Karpas-422 (cell line): Measurements from ENCODE around the gene CPLANE2. TPM values are rescaled to one million over a fixed set of nuclear protein-coding genes. Genes with fewer than 3 reads are reported as not detected.
"Not testable (repeated sequence)": the region's sequence is repeated elsewhere in the genome, so short reads cannot be mapped to it uniquely, and the experiment has no call there.

Experiments
- DNase-seq: peaks from one replicate; pipeline ENCODE4 v3.0.0-alpha.2; 2015
- H2AFZ ChIP-seq: fragments of 200-600 bp; sonication (generic); 2 replicates; pipeline ENCODE4 v1.6.1; 2014; ENCODE audit warnings: antibody characterized with exemption, low read length, mixed read lengths
- H3K27ac ChIP-seq: fragments of 200-600 bp; sonication (generic); 2 replicates; pipeline ENCODE4 v1.5.1; 2014; ENCODE audit warnings: mild to moderate bottlenecking, low read length, moderate library complexity
- H3K27me3 ChIP-seq: fragments of 200-600 bp; sonication (generic); 2 replicates; pipeline ENCODE4 v1.6.1; 2014; ENCODE audit warnings: low read length, mixed read lengths
- H3K36me3 ChIP-seq: fragments of 200-600 bp; sonication (generic); 2 replicates; pipeline ENCODE4 v1.6.1; 2014; ENCODE audit warnings: low read length, mixed read lengths; ENCODE audit not compliant: insufficient read depth
- H3K4me1 ChIP-seq: fragments of 200-600 bp; sonication (generic); 2 replicates; pipeline ENCODE4 v1.6.1; 2014; ENCODE audit warnings: mild to moderate bottlenecking, low read length, mixed read lengths
- H3K4me2 ChIP-seq: fragments of 200-600 bp; sonication (generic); 2 replicates; pipeline ENCODE4 v1.6.1; 2014; ENCODE audit warnings: low read length, low read depth, mild to moderate bottlenecking; ENCODE audit not compliant: poor library complexity, severe bottlenecking
- H3K4me3 ChIP-seq: fragments of 200-600 bp; sonication (generic); 2 replicates; pipeline ENCODE4 v1.5.1; 2014; ENCODE audit warnings: mild to moderate bottlenecking, antibody characterized with exemption, low read length, mixed read lengths
- H3K79me2 ChIP-seq: fragments of 200-600 bp; sonication (generic); 2 replicates; pipeline ENCODE4 v1.6.1; 2014; ENCODE audit warnings: mild to moderate bottlenecking, low read length, mixed read lengths
- H3K9ac ChIP-seq: fragments of 200-600 bp; sonication (generic); 2 replicates; pipeline ENCODE4 v1.6.0; 2014; ENCODE audit warnings: low read length
- H3K9me2 ChIP-seq: fragments of 200-600 bp; sonication (generic), shearing (Covaris generic); replicated peaks from 2 replicates; pipeline ENCODE4 v1.6.0; 2014; ENCODE audit warnings: mild to moderate bottlenecking, low read length, moderate library complexity; ENCODE audit not compliant: insufficient read depth
- H3K9me3 ChIP-seq: fragments of 300-700, 200-600 bp; sonication (generic); 2 replicates; pipeline ENCODE4 v1.6.1; 2014; ENCODE audit warnings: low read length, mixed read lengths
- H4K20me1 ChIP-seq: fragments of 200-600 bp; sonication (generic); 2 replicates; pipeline ENCODE4 v1.6.1; 2014; ENCODE audit warnings: mild to moderate bottlenecking, antibody characterized with exemption, low read length, low read depth; ENCODE audit not compliant: insufficient read depth
- total RNA-seq: library from RNA; depleted of rRNA; stranded (reverse); fragments of >200 nt; shearing (Covaris generic); gene quantifications from 2 replicates; pipeline ENCODE4 v1.2.3, GENCODE V29; 2014; ENCODE audit warnings: low replicate concordance

CPLANE2 gene
- total RNA-seq, 1 experiment from 2014 or later, result 2.6 TPM

GRCh38 chr1:16247441-16247840 is 10.5 kb upstream of the CPLANE2 start:
- Histone ChIP-seq H3K9me2 (no peaks in the 10 kb centered on the region), H3K27ac (no peak overlapping the region), H3K4me3 (no peak overlapping the region), H2AFZ (no peak overlapping the region), H3K4me1 (peaks cover 31% of the 10 kb centered on the region), H3K9me3 (no peaks in the 10 kb centered on the region), H3K9ac (no peak overlapping the region), H3K4me2 (no peak overlapping the region), H3K27me3 (no peaks in the 10 kb centered on the region), H4K20me1 (no peaks in the 10 kb centered on the region), H3K36me3 (peaks cover 8% of the 10 kb centered on the region; the same call in 1 of the 2 replicates), H3K79me2 (peaks cover 6% of the 10 kb centered on the region; the same call in 1 of the 2 replicates)
- DNase-seq, result no peak

GRCh38 chr1:16246961-16247360 is 10.0 kb upstream of the CPLANE2 start:
- no peak overlapping the region for H3K4me3 ChIP-seq

GRCh38 chr1:16246239-16246638 is 9.3 kb upstream of the CPLANE2 start:
- not testable (repeated sequence) for H3K9ac ChIP-seq, H3K36me3 ChIP-seq, H3K4me3 ChIP-seq, H3K4me2 ChIP-seq, DNase-seq, H3K27me3 ChIP-seq, H3K79me2 ChIP-seq, H2AFZ ChIP-seq, H3K27ac ChIP-seq, H4K20me1 ChIP-seq, H3K9me2 ChIP-seq, H3K9me3 ChIP-seq
- peaks cover 31% of the 10 kb centered on the region for H3K4me1 ChIP-seq

More at GRCh38 chr1:16246961-16247360, 10.0 kb upstream of the CPLANE2 start:
- Histone ChIP-seq H2AFZ (no peak overlapping the region), H3K4me1 (peaks cover 31% of the 10 kb centered on the region), H3K9me3 (no peaks in the 10 kb centered on the region), H3K9me2 (no peaks in the 10 kb centered on the region), H3K79me2 (peaks cover 6% of the 10 kb centered on the region; the same call in 1 of the 2 replicates), H4K20me1 (no peaks in the 10 kb centered on the region), H3K36me3 (peaks cover 8% of the 10 kb centered on the region; the same call in 1 of the 2 replicates), H3K27ac (no peak overlapping the region), H3K27me3 (no peaks in the 10 kb centered on the region), H3K4me2 (no peak overlapping the region), H3K9ac (no peak overlapping the region)
- DNase-seq, result no peak

- H3K36me3 ChIP-seq, result peaks cover 8% of the 10 kb centered on the region; the same call in 1 of the 2 replicates
- no peak overlapping the region for H3K9ac ChIP-seq
- H3K27me3 ChIP-seq, result no peaks in the 10 kb centered on the region
- no peak for DNase-seq
- H3K4me1 ChIP-seq, result peaks cover 30% of the 10 kb centered on the region
- no peaks in the 10 kb centered on the region for H3K9me3 ChIP-seq
- peaks cover 6% of the 10 kb centered on the region; the same call in 1 of the 2 replicates for H3K79me2 ChIP-seq
- no peak overlapping the region for H3K27ac ChIP-seq
- no peaks in the 10 kb centered on the region for H3K9me2 ChIP-seq
- no peaks in the 10 kb centered on the region for H4K20me1 ChIP-seq
- H3K4me2 ChIP-seq, result no peak overlapping the region
- H2AFZ ChIP-seq, result no peak overlapping the region
- H3K4me3 ChIP-seq, result no peak overlapping the region
Measured at GRCh38 chr1:16245476-16246196, 8.7 kb upstream of the CPLANE2 start.

GRCh38 chr1:16244650-16245285 is 7.8 kb upstream of the CPLANE2 start:
- H3K9me2 ChIP-seq, result no peaks in the 10 kb centered on the region
- H3K27ac ChIP-seq, result no peak overlapping the region; the same call in 1 of the 2 replicates
- no peaks in the 10 kb centered on the region for H4K20me1 ChIP-seq
- H3K27me3 ChIP-seq, result no peaks in the 10 kb centered on the region
- no peak overlapping the region for H3K4me3 ChIP-seq
- H3K9me3 ChIP-seq, result no peaks in the 10 kb centered on the region
- no peak overlapping the region for H2AFZ ChIP-seq
- H3K4me1 ChIP-seq, result peaks cover 23% of the 10 kb centered on the region
- no peak for DNase-seq
- no peak overlapping the region for H3K4me2 ChIP-seq
- H3K79me2 ChIP-seq, result peaks cover 4% of the 10 kb centered on the region; the same call in 1 of the 2 replicates
- H3K9ac ChIP-seq, result no peak overlapping the region
- H3K36me3 ChIP-seq, result peaks cover 8% of the 10 kb centered on the region; the same call in 1 of the 2 replicates

GRCh38 chr1:16243936-16244649 is 7.1 kb upstream of the CPLANE2 start:
- H4K20me1 ChIP-seq, result no peaks in the 10 kb centered on the region
- peak; percentile 93 for DNase-seq
- peaks cover 17% of the 10 kb centered on the region for H3K4me1 ChIP-seq
- H3K27ac ChIP-seq, result no peak overlapping the region
- H3K9ac ChIP-seq, result peak overlapping the region; percentile 55
- peaks cover 8% of the 10 kb centered on the region; the same call in 1 of the 2 replicates for H3K36me3 ChIP-seq
- no peaks in the 10 kb centered on the region for H3K27me3 ChIP-seq
- no peak overlapping the region for H3K4me3 ChIP-seq
- peak overlapping the region; percentile 16 for H3K4me2 ChIP-seq
- H3K9me2 ChIP-seq, result no peaks in the 10 kb centered on the region
- no peak overlapping the region for H2AFZ ChIP-seq
- peaks cover 3% of the 10 kb centered on the region; the same call in 1 of the 2 replicates for H3K79me2 ChIP-seq
- H3K9me3 ChIP-seq, result no peaks in the 10 kb centered on the region

- no peak for DNase-seq
- H3K9me2 ChIP-seq, result no peaks in the 10 kb centered on the region
- H3K4me2 ChIP-seq, result no peak overlapping the region
- no peaks in the 10 kb centered on the region for H3K27me3 ChIP-seq
- H3K9ac ChIP-seq, result no peak overlapping the region
- peaks cover 8% of the 10 kb centered on the region; the same call in 1 of the 2 replicates for H3K36me3 ChIP-seq
- H3K27ac ChIP-seq, result no peak overlapping the region
- H3K4me1 ChIP-seq, result peaks cover 10% of the 10 kb centered on the region
- peaks cover 3% of the 10 kb centered on the region; the same call in 1 of the 2 replicates for H3K79me2 ChIP-seq
- H4K20me1 ChIP-seq, result no peaks in the 10 kb centered on the region
- H3K9me3 ChIP-seq, result no peaks in the 10 kb centered on the region
- H3K4me3 ChIP-seq, result no peak overlapping the region
- H2AFZ ChIP-seq, result no peak overlapping the region
Measured at GRCh38 chr1:16243215-16243610, 6.2 kb upstream of the CPLANE2 start.
